ENCODE data around the gene NCOA6.

DNA sequence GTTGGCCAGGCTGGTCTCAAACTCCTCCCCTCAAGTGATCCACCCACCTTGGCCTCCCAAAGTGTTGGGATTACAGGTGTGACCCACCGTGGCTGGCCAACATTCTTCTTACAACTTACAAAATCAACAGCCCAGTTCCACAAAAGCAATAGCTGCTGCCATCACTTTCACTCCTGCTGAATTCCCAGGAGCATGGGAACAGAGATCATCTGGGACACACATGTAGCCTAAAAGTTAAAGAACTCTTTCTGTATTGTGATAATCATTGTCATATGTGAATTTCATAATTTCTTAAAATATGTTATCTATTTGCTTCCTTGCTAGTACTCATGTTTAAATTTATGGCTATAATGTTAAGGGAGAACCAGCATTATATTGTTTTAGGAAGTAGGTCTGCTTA is 51.7 kb downstream of the NCOA6 start:
- no peak for TF ChIP-seq EZH2 (IDR thresholded peaks at IDR 0.05; ENCODE audit: low read depth)
- TF ChIP-seq, protein P1, sequence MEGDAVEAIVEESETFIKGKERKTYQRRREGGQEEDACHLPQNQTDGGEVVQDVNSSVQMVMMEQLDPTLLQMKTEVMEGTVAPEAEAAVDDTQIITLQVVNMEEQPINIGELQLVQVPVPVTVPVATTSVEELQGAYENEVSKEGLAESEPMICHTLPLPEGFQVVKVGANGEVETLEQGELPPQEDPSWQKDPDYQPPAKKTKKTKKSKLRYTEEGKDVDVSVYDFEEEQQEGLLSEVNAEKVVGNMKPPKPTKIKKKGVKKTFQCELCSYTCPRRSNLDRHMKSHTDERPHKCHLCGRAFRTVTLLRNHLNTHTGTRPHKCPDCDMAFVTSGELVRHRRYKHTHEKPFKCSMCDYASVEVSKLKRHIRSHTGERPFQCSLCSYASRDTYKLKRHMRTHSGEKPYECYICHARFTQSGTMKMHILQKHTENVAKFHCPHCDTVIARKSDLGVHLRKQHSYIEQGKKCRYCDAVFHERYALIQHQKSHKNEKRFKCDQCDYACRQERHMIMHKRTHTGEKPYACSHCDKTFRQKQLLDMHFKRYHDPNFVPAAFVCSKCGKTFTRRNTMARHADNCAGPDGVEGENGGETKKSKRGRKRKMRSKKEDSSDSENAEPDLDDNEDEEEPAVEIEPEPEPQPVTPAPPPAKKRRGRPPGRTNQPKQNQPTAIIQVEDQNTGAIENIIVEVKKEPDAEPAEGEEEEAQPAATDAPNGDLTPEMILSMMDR (conservative IDR thresholded peaks at IDR 0.05) = no peak

Data from PC-9 (cell line).